ENCODE data around the gene B4GALT2.

- no peak for TF ChIP-seq POLR2AphosphoS5 (IDR thresholded peaks at IDR 0.05)
- no peak for TF ChIP-seq POLR2A (IDR thresholded peaks at IDR 0.05)
- no peak for TF ChIP-seq CTCF (IDR thresholded peaks at IDR 0.05)
These were observed 803 bp upstream of the B4GALT2 start for GRCh38 chr1:43978264-43978550.
